Measurements from ENCODE around the gene CD72. TPM values are rescaled to one million over a fixed set of nuclear protein-coding genes. Genes with fewer than 3 reads are reported as not detected.

CD72 gene
- total RNA-seq, 4 donors from 2014 or later, result 1.6 to 15.5 (median 4.9) TPM

GRCh38 chr9:35575478-35575877 is 42.7 kb downstream of the CD72 start:
- ATAC-seq (ENCODE audit: low FRiP score), result no peak
- no peak for TF ChIP-seq CTCF (IDR thresholded peaks at IDR 0.05)
- DNase-seq (ENCODE audit: low spot score), result no peak

- no peak for DNase-seq (ENCODE audit: low spot score)
- ATAC-seq (ENCODE audit: low FRiP score), result no peak
- TF ChIP-seq CTCF (IDR thresholded peaks at IDR 0.05), result no peak
These were observed 43.6 kb downstream of the CD72 start for GRCh38 chr9:35574578-35575122.

GRCh38 chr9:35570709-35571504 is 47.3 kb downstream of the CD72 start:
- no peak for TF ChIP-seq CTCF (IDR thresholded peaks at IDR 0.05)
- DNase-seq (ENCODE audit: low spot score), result no peak
- ATAC-seq (ENCODE audit: low FRiP score), result no peak

- no peak for TF ChIP-seq CTCF (IDR thresholded peaks at IDR 0.05)
- ATAC-seq (ENCODE audit: low FRiP score) (no peak), DNase-seq (ENCODE audit: low spot score) (no peak)
These were observed 49.0 kb downstream of the CD72 start for GRCh38 chr9:35569206-35569605.

GRCh38 chr9:35568196-35568595 is 50.0 kb downstream of the CD72 start:
- DNase-seq (ENCODE audit: low spot score), result no peak
- no peak for TF ChIP-seq CTCF (IDR thresholded peaks at IDR 0.05)
- no peak for ATAC-seq (ENCODE audit: low FRiP score)

- no peak for TF ChIP-seq CTCF (IDR thresholded peaks at IDR 0.05)
- no peak for DNase-seq (ENCODE audit: low spot score)
- no peak for ATAC-seq (ENCODE audit: low FRiP score)
These were observed 51.8 kb downstream of the CD72 start for GRCh38 chr9:35566417-35566816.

GRCh38 chr9:35564658-35565061 is 53.6 kb downstream of the CD72 start:
- ATAC-seq (ENCODE audit: low FRiP score), result peak; percentile 23
- TF ChIP-seq CTCF (IDR thresholded peaks at IDR 0.05), result no peak
- DNase-seq (ENCODE audit: low spot score), result no peak
